Ovary (tissue), 9 donors: ENCODE measurements around the gene IGHMBP2. TPM values are rescaled to one million over a fixed set of nuclear protein-coding genes. Genes with fewer than 3 reads are reported as not detected.

Source experiments
- DNase-seq, 5 donors: peaks; one replicate each; pipeline ENCODE4 v3.0.0-alpha.2; 2019 to 2020
- H3K27ac ChIP-seq, 2 donors: fragments of 200-600 bp; one replicate each; pipeline versions ENCODE4 v1.5.1 to v1.8.0; 2019 to 2022
- H3K27me3 ChIP-seq: fragments of 200-600 bp; one replicate; pipeline ENCODE4 v1.8.0; 2022
- H3K36me3 ChIP-seq: fragments of 200-600 bp; sonication (generic); one replicate; pipeline ENCODE4 v1.5.1; 2019
- H3K4me1 ChIP-seq: one replicate; pipeline ENCODE4 v1.8.1; 2013; ENCODE audit warnings: mild to moderate bottlenecking, moderate library complexity; ENCODE audit not compliant: insufficient read depth
- H3K4me3 ChIP-seq: fragments of 200-600 bp; sonication (generic); one replicate; pipeline ENCODE4 v1.5.1; 2017
- H3K9me3 ChIP-seq, 2 donors: fragments of 200-600 bp in 1 of 2; sonication (generic) in 1 of 2; one replicate each; pipeline versions ENCODE4 v1.5.1 to v1.8.1; 2013 to 2019; ENCODE audit warnings: mild to moderate bottlenecking in 1 of 2, moderate library complexity in 1 of 2
- CTCF ChIP-seq, 3 donors: fragments of 450-650 bp in 2 of 3; fragments of 200-600 bp in 1 of 3; IDR thresholded peaks; one replicate each; pipeline versions ENCODE4 v1.5.1 to v1.8.0; 2016 to 2022; ENCODE audit warnings: antibody characterized with exemption in 3 of 3, mild to moderate bottlenecking in 1 of 3
- EP300 ChIP-seq: sonication (generic); formaldehyde crosslinking; IDR thresholded peaks from one replicate; pipeline ENCODE4 v1.6.1; 2017; ENCODE audit warnings: antibody characterized with exemption
- POLR2A ChIP-seq: fragments of 450-650 bp; IDR thresholded peaks from one replicate; pipeline ENCODE4 v1.6.1; 2017; ENCODE audit warnings: antibody characterized with exemption, mild to moderate bottlenecking, moderate library complexity
- WGBS, 3 donors: extraction: QIAGEN DNeasy Blood & Tissue Kit in 1 of 3; methylation state at CpG; one replicate each; pipeline versions ENCODE4 v1.1.5 to v1.1.7; 2013 to 2017; 5-methylcytosine and 5-hydroxymethylcytosine counted together
- intact Hi-C, 4 donors: fragments of 100-400 bp; cut with DNase I; formaldehyde crosslinking; loops; one replicate each; pipeline versions ENCODE4 v1.11.0 to v1.15.1; 2022 to 2023
- polyA plus RNA-seq, 2 donors: library from polyadenylated mRNA; stranded (reverse); fragments of 200-250 nt in 1 of 2; fragments of 350-450 nt in 1 of 2; fragmentation: Illumina TruSeq in 1 of 2; extraction: RNeasy Lipid Tissue Mini Kit (QIAGEN cat#74804) in 1 of 2; gene quantifications; one replicate each; pipeline ENCODE4 v1.2.3, GENCODE V29; 2013 to 2014
- total RNA-seq, 7 donors: library from RNA; depleted of rRNA in 2 of 7; stranded (reverse); fragments of >200 nt in 2 of 7; fragmentation: NEBNext Ultra II Directional in 3 of 7; extraction: Animal tissue kit (Norgen Biotek cat#: 25700) in 3 of 7; gene quantifications; one replicate each; pipeline versions ENCODE4 v1.1.0 to v1.2.4, GENCODE V29; 2016 to 2023
- donor health status: DM: no; HTN: no; CAD: no; lungs with moderate emphysema.
- donor health status: DM: no; HTN: no; CAD: no.
- donor health status: Bipolar disorder and iron deficiency.
- donor health status: DM: yes; HTN: yes; CAD: no.
- donor health status: DM: no; HTN: no; CAD: no.
- donor health status: DM: yes; HTN: yes; CAD: no.

The IGHMBP2 gene
- total and polyA plus RNA-seq, 9 donors, result 8.3 to 18.9 (median 15.9) TPM

GRCh38 chr11:68892576-68892975 is 11.1 kb upstream of the IGHMBP2 start:
- Histone ChIP-seq H3K27me3 (no peaks in the 10 kb centered on the region), H3K27ac (no peak overlapping the region), H3K4me3 (no peak overlapping the region), H3K9me3 (no peaks in the 10 kb centered on the region), H3K36me3 (no peaks in the 10 kb centered on the region), H3K4me1 (peaks cover 2% of the 10 kb centered on the region)
- TF ChIP-seq POLR2A (no peak), EP300 (no peak), CTCF (IDR thresholded peaks at IDR 0.05) (no peak)
- intact Hi-C loops, result no loop called here
- DNase-seq, result no peak
- 94 to 96% (median 94%) methylated on average over 20 of the region's 20 CpGs for WGBS, 3 donors

GRCh38 chr11:68893282-68893681 is 10.4 kb upstream of the IGHMBP2 start:
- Histone ChIP-seq H3K4me1 (peaks cover 2% of the 10 kb centered on the region), H3K4me3 (no peak overlapping the region), H3K36me3 (no peaks in the 10 kb centered on the region), H3K27ac (no peak overlapping the region), H3K9me3 (no peaks in the 10 kb centered on the region), H3K27me3 (no peaks in the 10 kb centered on the region)
- no peak for DNase-seq
- no peak for TF ChIP-seq EP300
- TF ChIP-seq POLR2A, result no peak
- TF ChIP-seq CTCF (IDR thresholded peaks at IDR 0.05), result no peak
- WGBS, 3 donors, result 76 to 80% (median 77%) methylated on average over 5 of the region's 5 CpGs
- intact Hi-C loops, result no loop called here

- H3K36me3 ChIP-seq, result no peaks in the 10 kb centered on the region
- H3K4me3 ChIP-seq, result no peak overlapping the region
- no peaks in the 10 kb centered on the region for H3K9me3 ChIP-seq
- WGBS, 3 donors, result 82 to 90% (median 87%) methylated on average over 23 of the region's 23 CpGs
- H3K4me1 ChIP-seq, result peaks cover 2% of the 10 kb centered on the region
- H3K27me3 ChIP-seq, result no peaks in the 10 kb centered on the region
- no peak for DNase-seq
- TF ChIP-seq POLR2A (no peak), CTCF (IDR thresholded peaks at IDR 0.05) (no peak), EP300 (no peak)
- intact Hi-C loops, result no loop called here
- H3K27ac ChIP-seq, result no peak overlapping the region
Observed at GRCh38 chr11:68896171-68896959, 7.3 kb upstream of the IGHMBP2 start.

- no peaks in the 10 kb centered on the region for H3K27me3 ChIP-seq
- no peak for DNase-seq
- no peak overlapping the region for H3K27ac ChIP-seq
- no peaks in the 10 kb centered on the region for H3K9me3 ChIP-seq
- intact Hi-C loops, result no loop called here
- no peaks in the 10 kb centered on the region for H3K36me3 ChIP-seq
- peaks cover 2% of the 10 kb centered on the region for H3K4me1 ChIP-seq
- 84 to 88% (median 87%) methylated on average over 9 of the region's 9 CpGs for WGBS, 3 donors
- TF ChIP-seq EP300 (no peak), POLR2A (no peak), CTCF (IDR thresholded peaks at IDR 0.05) (no peak)
- no peak overlapping the region for H3K4me3 ChIP-seq
Observed at GRCh38 chr11:68897441-68897840, 6.2 kb upstream of the IGHMBP2 start.
